Frontal cortex (tissue), 4 donors: ENCODE results near the gene GDF9. TPM values are rescaled to one million over a fixed set of nuclear protein-coding genes. Genes with fewer than 3 reads are reported as not detected.

ENCODE experiments used
- DNase-seq, 2 donors: peaks; one replicate each; pipeline ENCODE4 v3.0.0; 2012; ENCODE audit warnings: low spot score in 2 of 2
- FAIRE-seq: peaks from 2 replicates; lab custom pipeline; 2012; peaks lifted over from hg19 to GRCh38; lab: Jason Lieb, UNC
- total RNA-seq: library from RNA; depleted of rRNA; stranded (reverse); fragments of >200 nt; gene quantifications from one replicate; pipeline ENCODE4 v1.2.3, GENCODE V29; 2014
- donor health status: control.
- donor health status: control.
- donor health status: control.

GDF9 gene
- total RNA-seq, 1 donor from 2014 or later: 1.2 TPM

DNA sequence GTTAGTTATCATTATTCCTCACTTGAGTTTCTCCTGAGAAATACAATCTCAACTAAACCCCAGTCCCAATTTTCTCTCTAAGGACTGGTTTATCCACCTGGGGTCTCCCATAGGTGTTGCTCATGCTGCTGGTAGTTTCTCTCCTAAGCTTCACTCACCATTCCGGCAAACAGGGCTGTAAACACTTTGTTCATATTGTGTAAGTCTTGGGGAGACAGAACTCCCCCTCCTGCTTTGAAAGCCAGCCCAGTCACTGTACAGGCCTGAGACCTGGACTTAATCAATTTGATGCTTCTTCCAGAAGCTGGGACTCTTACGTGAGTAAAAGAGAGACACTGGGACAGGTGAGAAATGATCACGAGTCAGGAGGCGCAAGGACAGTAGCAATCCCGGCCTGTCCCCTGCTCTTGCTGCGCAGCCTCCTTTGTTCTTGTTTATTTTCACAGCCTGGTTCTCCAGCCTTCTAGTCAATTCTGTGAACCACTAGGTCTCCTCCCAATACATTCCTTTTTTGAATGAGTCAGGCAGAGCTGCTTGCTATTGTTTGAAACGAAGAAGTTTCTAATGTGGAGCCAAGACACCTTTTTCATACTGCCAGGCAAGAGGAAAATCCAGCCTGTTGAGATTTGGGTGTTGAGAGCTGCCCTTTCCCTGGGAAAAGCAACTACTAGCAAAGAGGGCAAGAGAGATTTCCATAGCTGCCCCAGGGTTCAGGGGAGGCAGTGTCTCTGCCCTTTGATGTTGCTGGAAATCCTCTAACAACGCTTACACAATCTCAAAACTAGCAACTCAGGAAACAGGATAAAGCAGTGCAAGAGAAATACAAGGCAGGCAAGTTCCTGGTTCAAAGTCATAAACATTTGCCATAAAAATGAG is 26.6 kb downstream of the GDF9 start:
- FAIRE-seq: no peak

DNA sequence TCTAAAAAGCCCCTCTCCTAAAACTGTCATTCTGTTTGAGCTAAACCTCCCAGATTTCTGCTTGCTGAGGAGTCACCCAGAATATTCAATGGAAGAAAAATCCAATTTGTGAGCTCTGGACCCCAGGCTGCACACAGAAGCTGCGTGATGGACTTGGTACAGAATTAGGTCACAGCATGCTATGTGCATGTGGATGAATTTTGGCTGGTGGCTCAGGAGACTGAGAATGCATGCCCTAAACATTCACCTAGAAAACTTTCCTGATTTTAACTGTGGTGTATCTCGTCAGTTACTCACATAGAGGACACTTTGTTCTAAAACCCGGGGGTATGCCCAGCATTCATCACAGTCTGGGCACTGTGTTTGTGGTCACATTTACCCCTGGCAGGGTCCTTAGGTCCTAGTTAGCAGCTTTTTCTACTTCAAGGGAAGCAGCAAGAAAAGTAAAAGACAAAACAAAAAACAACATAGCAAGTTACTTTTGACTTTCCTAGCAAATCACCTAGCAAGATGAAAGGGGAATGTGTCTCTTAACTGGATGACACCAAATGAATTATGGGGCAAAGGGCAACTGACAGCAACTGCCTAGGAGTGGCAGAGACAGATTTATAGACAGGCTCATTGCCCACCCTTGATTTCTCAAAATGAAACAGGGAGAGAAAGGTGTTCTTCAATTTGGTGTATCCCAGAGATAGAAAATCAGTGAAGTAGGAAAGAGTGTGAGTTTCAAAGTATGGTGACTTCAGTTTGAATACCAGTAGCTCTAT is 27.6 kb downstream of the GDF9 start:
- DNase-seq (no peak), FAIRE-seq (no peak)

More for the DNA sequence above, 26.6 kb downstream of the GDF9 start:
- DNase-seq: no peak

DNA sequence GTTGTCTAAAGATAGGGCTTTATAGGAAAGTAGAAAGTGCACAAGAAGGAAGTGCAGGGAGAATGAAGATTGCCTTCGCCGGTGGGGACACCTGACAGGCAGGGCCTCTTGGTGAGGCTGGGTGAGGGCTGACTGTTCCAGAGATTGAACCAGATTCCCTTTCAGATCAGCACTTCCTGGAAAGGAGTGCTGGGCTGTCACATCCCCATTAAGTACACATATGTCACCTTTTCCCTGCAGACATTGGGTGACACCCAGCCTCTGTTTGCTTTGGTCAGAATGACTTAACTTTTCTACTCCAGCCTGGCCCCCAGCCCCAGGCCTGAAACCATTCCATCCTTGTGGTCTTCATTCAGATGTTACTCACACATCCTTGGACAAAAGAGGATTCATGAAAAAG is 28.4 kb downstream of the GDF9 start:
- no peak for DNase-seq
- no peak for FAIRE-seq

DNA sequence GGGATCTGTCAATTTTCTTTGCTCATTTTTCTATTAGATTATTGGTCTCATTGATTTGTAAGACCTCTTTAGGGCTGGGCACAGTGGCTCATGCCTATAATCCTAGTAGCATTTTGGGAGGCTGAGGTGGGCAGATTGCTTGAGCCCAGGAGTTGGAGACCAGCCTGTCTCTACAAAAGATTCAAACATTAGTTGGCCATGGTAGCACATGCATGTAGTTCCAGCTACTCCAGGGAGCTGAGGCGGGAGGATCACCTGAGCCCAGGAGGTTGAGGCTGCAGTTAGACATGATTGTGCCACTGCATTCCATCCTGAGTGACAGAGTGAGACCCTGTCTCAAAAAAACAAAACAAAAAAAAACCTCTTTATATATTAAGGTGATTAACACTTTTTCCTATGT is 29.4 kb downstream of the GDF9 start:
- no peak for FAIRE-seq
- no peak for DNase-seq

DNA sequence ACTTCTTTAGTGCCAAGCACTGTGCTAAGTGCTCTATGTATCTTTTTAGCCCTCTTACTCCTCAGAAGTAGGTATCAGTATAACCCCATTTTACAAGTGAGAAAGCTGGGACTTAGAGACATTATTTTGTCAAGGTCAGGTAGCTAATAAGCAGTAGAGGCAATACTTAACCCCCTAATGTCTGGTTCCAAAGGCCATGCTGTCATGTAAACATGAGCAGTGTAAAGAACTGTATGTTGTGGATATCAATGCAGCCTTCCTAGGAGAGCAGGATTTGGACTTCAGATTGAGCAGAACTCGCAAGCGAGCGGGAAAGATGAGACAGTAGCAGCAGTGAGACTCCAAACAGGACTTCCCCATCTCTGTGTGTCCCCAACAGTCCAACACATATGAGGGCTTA is 32.2 kb downstream of the GDF9 start:
- no peak for FAIRE-seq

DNA sequence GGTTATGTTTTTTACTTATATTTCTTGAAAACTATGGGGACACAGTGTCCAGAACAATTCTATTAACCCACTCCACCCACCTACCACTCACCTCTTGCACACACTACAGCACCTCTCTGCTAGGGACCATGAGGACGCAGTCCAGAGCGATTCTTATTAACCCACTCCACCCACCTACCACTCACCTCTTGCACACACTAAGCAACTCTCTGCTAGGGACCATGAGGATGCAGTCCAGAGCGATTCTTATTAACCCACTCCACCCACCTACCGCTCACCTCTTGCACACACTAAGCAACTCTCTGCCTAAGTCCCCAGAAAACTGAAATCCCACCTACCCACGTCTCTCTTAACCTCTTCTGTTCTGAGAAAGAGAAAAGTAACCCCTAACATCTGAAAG is 33.7 kb downstream of the GDF9 start:
- DNase-seq: no peak
- FAIRE-seq: no peak

More for the DNA sequence above, 32.2 kb downstream of the GDF9 start:
- DNase-seq: no peak

DNA sequence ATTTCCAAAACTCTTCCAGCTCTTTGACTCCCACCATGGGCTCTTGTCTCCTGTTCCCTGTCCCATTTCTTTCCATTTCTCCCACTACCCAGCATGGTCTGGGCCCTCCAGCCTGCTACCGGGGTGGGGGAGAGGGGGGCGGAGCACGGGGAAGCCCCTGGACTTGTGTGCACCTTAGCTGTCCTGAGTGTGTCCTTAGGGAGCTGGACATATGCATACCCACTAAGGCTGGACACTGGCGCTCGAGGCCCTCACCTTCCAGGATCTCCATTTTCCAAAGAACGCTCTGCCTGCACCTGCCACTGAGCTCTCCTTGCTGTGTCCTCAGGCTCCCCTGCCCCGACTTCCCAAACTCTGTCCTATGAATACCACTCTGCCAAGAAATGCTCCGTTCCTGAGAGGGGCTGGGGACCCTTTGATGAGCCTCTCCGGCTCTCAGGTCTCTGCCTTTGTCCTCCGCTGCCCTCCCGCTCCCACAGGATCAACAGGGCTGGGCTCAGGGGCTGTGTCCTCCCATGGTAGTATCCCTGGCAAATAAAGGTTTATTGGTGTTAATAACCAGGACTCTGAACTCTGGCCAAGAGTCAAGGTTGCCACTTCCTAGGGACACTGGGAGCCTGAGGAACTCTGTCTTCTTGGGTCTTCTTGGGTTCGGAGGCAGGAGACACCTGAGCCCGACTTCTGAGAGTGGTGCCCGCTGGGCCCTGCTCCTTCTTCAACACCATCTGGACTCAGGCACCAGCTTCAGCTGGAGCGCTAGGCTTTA is 35.0 kb downstream of the GDF9 start:
- no peak for FAIRE-seq

DNA sequence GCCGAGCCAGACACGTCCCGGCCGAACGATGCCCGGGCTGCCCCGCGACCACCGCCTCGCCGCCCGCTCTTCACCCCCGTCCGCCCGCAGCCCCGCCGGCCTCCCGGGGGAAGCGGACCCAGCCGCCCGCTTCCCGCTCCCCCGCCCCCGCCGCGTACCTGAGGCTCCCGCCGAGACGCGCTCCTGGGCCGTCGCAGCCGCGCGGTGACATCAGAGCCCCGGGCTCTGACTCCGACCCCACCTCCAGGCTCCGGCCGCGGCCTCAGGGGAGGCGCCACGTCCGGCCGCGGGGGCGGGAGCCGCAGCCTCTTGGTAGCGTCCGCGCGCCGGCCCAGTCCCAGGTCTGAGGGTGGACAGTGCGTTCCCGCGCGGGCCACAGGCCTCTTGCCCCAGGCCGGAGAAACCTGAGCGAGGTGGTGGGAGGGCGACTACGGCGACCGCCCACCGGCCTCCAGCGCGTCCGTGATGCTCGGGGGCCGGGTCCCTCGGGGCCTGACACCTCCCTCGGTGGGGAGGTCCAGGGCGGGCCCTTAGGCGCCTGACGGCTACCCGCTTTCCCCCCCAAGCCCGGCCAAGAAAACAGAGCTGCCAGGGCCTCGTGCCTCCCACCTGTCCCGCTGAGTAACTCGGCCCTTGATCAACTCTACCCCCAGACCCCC is 35.7 kb downstream of the GDF9 start, which contains the start of gene SHROOM1:
TSS of gene SHROOM1 (minus strand) at position 212 of the 659 bp plus-strand sequence. CDS start 4,507 bp downstream, outside the sequence.
- FAIRE-seq: no peak
- peak; percentile 68 to 74 for DNase-seq

More for the DNA sequence above, 35.0 kb downstream of the GDF9 start:
- DNase-seq: no peak

DNA sequence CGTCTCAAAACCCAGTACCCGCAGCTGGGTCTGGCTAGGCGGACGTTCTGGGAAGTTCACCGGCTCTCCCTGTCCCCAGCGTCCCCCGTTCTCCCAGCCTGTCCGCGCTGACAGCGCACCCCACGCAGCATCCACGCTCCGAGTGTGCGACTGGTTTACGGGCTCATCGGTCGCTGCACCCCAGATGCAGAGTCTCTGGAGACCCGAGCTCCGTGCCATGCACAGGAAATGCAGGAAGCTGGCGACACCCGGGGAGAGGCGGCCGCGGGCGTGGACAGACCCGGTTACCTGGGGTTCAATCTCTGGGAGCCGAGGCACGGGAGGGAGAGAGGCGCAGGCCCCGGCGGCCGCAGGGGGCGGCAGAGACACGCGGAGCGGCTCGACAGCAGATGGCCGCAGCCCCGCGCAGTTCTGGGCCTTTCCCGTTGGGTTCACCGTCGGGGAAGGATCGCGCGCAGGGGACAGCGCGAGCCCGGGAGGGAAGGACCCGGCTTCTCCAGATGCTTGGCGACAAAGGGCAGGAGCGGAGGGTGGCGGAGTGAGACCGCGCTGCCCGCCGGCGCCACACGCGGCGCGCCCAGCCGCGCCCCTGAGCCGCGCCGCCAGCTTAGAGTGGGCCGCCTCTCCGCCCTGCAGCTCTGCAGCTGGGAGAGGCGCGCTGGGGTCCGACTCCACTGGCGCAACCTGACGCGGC is 36.4 kb downstream of the GDF9 start:
- no peak for FAIRE-seq
- peak; percentile 91 to 92 for DNase-seq

DNA sequence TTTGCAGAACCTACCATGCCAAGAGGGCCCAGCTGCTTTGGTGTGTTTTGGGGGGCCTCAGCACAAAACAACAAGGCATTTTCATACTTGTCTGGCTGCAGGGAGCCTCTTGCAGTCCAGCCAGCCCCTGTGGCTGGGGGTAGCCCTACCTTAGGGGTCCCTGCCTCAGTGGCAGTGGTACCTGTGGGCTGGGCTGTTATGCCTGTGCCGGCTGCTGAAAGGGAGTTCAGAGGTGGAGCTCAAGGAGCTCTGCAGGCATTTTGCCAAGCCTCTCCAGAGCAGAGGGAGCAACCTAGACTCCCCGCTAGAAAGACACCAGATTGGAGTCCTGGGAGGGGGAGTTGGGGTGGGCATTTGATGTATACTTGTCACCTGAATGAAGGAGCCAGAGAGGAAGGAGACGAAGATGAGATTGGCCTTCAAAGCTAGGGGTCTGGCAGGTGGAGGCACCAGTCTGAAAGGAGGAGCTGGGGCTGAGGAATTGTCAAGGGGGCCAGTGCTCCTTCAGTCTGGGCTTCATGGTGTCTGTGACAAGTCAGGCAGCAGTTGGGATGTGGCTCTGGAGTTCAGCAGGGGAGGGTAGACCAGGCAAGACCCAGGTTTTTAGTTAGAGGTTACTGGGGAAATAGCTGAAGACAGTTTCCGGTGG is 37.3 kb downstream of the GDF9 start:
- DNase-seq (no peak), FAIRE-seq (no peak)

DNA sequence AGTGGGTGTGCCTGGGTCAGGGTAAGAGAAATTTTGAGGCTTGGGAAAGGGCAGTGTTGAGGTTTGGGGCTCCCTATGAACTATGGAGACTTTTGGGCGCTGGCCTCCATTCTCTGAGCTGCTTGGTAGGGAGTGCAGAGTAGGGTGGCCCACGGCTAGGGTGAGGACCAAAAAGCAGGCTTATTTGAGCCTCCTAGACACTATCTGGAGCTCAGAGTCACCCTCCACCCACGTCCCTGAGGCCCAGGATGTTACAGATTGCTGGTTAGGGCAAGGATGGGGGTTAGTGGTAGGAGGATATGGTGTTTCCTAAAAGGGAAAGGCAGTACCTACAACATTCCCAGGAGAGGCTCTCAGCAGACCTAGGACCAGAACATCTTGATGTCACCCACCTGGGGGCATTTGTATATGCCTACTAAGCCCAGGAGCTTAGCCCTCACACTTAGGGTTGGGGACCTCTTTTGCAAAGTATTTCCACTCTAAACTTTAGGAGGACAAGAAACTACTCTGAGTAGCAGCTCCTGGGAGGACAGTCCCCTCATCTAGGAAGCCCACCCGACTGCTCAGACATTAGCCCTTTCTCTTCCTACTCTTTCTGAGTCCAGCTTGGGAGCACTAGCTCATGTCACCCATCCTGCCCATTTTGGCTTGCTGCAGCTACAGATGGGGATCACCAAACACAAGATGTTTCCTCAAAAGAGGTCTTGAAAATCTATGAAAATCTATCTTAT is 38.2 kb downstream of the GDF9 start:
- DNase-seq (peak in 1 of 2 donors; percentile 14), FAIRE-seq (no peak)

DNA sequence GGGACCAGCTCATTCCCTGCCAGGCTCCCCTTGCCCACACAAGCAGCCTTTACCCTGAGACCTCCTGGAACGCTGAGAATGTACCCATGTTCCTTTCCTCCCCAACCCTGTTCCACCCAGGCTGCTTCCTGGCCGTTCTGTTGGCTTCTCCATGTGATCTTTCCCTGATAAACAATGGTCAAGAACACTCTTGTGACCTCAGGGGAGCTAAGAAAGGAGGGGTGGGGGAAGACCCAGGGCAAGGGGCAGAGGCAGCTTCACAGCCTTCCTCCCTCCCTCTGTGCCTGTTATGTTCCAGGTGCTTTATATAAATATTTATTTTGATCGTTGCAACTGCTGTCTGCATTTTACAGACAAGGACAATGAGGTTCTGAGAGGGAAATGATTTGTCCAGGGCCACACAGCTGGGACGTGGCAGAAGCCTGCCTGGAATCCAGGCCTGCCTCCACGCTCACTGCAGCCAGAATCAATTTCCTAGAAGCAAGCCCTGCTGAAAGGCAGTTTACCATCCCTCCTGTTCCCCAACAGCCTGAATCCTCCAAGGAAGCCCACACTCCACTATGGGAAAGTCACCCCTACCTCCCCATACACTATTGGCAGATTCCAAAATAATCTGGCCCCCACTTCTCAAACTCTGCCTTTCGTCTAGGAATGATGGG is 39.7 kb downstream of the GDF9 start:
- DNase-seq (no peak), FAIRE-seq (no peak)

DNA sequence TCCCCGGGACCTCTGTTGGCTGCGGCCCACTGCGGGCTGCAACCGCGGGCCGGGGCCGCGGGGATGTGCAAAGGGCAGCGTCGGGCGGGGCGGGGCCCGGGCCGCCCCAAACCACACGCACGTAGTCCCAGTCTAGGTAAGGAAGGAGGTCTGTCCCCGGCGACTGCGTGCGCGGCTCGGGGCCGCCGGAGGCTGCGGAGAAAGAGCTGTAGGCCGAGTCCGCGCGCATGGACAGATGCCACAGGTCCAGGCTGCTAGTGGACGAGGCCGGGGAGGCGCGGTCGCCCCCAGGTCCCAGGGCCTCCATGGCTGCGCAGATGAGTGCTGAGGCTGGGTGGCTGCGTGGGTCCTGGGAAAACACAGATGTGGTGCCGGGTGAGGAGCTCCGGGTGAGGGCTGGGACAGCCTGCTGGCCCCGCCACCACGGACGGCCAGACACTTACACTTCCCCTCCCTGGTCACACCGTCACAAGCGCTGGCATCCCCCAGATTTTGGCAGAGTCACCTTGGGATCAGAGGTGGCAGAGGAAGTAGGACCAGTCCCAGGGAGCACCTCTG is 40.4 kb downstream of the GDF9 start:
- FAIRE-seq (no peak), DNase-seq (no peak)

DNA sequence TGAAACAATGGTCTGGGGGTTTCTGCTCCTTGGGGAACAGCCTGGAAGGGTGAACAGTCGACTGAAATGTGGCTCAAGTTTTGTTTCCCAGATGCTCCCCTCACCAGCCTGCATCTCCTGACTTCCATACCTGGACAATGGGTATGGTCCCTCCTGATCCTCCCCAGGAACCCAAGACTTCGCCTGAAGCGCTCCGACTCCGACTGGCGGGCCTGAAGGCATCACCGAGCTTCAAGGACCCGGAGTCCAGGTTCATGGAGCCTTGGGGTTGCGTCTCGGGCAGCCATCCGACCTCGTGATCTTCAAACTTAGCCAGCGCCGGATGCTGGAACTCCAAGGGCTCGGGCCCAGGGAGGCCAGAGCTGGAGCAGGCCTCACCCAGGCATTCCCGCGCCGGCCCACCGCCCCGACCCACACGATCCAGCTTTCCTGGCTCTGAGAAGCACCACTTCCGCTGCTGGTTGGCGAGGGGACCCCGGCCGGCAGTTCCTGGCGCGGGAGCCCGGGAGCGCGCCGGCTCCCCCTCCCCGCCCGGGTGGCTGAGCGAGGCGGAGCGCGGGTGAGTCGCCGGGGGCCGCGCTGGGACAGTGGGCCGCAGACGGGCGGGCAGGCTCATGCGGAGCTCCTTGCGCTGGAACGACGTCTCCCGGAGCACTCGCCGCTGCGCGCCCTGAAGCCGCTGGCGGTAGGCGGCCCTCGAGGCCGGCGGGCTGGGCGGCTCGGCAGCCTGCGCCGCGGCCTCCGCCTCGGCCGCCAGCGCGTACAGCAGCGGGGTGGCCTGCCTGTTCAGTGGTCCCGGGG is 41.0 kb downstream of the GDF9 start:
- no peak for FAIRE-seq
- DNase-seq: no peak

DNA sequence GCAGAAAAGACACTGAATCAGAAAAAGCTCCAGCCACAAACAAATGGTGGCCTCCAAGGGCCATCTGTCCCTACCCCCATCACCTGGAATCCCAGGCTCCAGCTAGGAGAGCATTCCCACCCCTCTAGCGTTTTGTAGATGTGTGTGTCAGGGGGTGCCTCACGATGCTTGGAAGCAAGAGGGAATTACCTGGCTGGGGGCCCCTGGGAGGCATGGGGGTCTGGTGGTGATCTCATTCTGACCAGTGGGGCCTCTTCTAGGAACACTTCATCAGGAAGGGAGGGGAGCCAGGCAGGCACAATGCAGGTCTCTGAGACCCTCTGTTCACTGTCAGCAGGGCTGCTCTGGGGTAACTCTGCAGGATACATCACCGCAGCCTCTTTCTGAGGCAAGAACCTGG is 41.8 kb downstream of the GDF9 start:
- no peak for FAIRE-seq

DNA sequence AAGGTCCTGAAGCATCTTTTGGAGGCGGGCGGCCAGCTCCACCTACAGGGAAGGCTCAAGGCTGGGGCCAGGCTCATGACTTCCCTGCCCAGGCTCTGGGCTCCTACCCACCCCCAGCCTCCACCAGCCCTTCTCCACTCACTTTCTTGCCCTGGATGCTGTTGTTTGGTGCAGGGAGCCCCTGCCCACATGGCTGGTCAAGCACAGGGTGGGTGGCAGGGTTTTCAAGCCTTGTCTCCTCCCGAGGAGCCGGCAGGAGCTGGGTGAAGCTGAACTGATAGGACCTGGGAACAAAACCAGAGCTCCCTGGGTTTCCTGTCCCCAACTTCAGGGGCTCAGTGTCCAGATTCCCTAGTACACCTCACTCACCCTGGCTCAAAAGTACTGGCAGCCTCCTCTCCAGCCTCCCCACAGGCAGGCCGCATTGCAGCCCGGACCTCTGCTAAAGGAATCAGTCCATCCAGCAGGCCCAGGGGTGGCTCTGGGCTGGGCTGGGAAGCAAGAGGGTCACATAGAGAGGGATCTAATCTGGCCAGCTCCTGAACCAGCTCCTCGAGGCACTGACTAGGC is 42.7 kb downstream of the GDF9 start:
- FAIRE-seq: no peak
- DNase-seq: no peak

More for the DNA sequence above, 41.8 kb downstream of the GDF9 start:
- no peak for DNase-seq
